ENCODE measurements around the gene TSLP. TPM values are rescaled to one million over a fixed set of nuclear protein-coding genes. Genes with fewer than 3 reads are reported as not detected.

TSLP gene
- polyA plus RNA-seq (2011; rRNA removed) (0.04 TPM in 1 of 2 replicates, not detected in the other), polyA plus RNA-seq (2017; fragmentation: RNase III; extraction: RNeasy Plus Mini Kit Qiagen cat#74134 plus additional on column Dnase treatment) (not detected in 3 replicates), polyA minus RNA-seq (2011; rRNA and poly(A)+ RNA removed) (0.12 TPM in 1 of 2 replicates, not detected in the other)
- polyA plus RNA-seq (2012; cell fraction: cytosol; rRNA removed) = not detected in 2 replicates
- not detected in 2 replicates for polyA plus RNA-seq (2012; cell fraction: nucleus; rRNA removed)

- FAIRE-seq (no peak), ATAC-seq (no peak), DNase-seq (ENCODE audit: low read depth in 1 of 2, low spot score in 1 of 2) (no peak)
- no peak for TF ChIP-seq MAZ (IDR thresholded peaks at IDR 0.05; ENCODE audit: borderline replicate concordance, low read depth, low read length)
- no peak for TF ChIP-seq EP300 (IDR thresholded peaks at IDR 0.05)
- no peak for TF ChIP-seq CTCF (IDR thresholded peaks at IDR 0.05)
- no peak for TF ChIP-seq FOXS1 (CRISPR knock-in tag; IDR thresholded peaks at IDR 0.05)
- TF ChIP-seq CEBPB (IDR thresholded peaks at IDR 0.05) = no peak
- TF ChIP-seq FOSL2 (IDR thresholded peaks at IDR 0.05) = no peak
- TF ChIP-seq FOSL2 (CRISPR knock-in tag; IDR thresholded peaks at IDR 0.05) = no peak
- TF ChIP-seq FOSB (CRISPR knock-in tag; IDR thresholded peaks at IDR 0.05) = no peak
- TF ChIP-seq CBX2 (IDR thresholded peaks at IDR 0.05; ENCODE audit: borderline replicate concordance, low read depth) = no peak
- TF ChIP-seq, protein P1, sequence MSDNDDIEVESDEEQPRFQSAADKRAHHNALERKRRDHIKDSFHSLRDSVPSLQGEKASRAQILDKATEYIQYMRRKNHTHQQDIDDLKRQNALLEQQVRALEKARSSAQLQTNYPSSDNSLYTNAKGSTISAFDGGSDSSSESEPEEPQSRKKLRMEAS (IDR thresholded peaks at IDR 0.05) = no peak
- TF ChIP-seq NR3C1 (IDR thresholded peaks at IDR 0.05) = no peak
- Histone ChIP-seq H3K27ac (no peak within 1 kb of the TSS), H3K9me3 (no peaks in the 10 kb centered on the region), H3K4me3 (no peak within 1 kb of the TSS), H3K4me2 (no peak within 1 kb of the TSS; the same call in 2 of the 3 replicates), H3K4me1 (no peaks in the 10 kb centered on the region)
- ChIA-PET POLR2A (no interaction called here), CTCF (no interaction called here)
- WGBS (ENCODE audit: missing lambda C conversion rate) = 36% methylated on average over 4 of the region's 4 CpGs
Observed at GRCh38 chr5:111071413-111071812, at the start of gene TSLP. TSLP (plus strand) TSS chr5:111071713; CDS start chr5:111071891, 178 bp downstream.

GRCh38 chr5:111022301-111022700, 49.2 kb upstream of the TSLP start:
- POLR2A ChIA-PET = no interaction called here
- CTCF ChIA-PET = interaction anchor here (0.9 kb wide), 1 partner anchor 10 kb away, joined by 3 read pairs; no protein-coding TSS in a partner anchor
- Histone ChIP-seq H3K9me3 (no peaks in the 10 kb centered on the region), H3K27ac (no peak overlapping the region), H3K4me2 (no peak overlapping the region), H3K4me3 (no peak overlapping the region), H3K4me1 (no peaks in the 10 kb centered on the region)
- TF ChIP-seq, protein P1 (IDR thresholded peaks at IDR 0.05) = no peak
- TF ChIP-seq POLR2A (IDR thresholded peaks at IDR 0.05; ENCODE audit: low read length) (no peak), E2F6 (IDR thresholded peaks at IDR 0.05; ENCODE audit: borderline replicate concordance, low read depth) (no peak)
- TF ChIP-seq, protein P2, sequence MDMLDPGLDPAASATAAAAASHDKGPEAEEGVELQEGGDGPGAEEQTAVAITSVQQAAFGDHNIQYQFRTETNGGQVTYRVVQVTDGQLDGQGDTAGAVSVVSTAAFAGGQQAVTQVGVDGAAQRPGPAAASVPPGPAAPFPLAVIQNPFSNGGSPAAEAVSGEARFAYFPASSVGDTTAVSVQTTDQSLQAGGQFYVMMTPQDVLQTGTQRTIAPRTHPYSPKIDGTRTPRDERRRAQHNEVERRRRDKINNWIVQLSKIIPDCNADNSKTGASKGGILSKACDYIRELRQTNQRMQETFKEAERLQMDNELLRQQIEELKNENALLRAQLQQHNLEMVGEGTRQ (IDR thresholded peaks at IDR 0.05) = no peak
- no peak for DNase-seq (ENCODE audit: low read depth in 1 of 2, low spot score in 1 of 2)
- no peak for FAIRE-seq
- ATAC-seq = no peak
- 2% methylated on average over 5 of the region's 5 CpGs for WGBS (ENCODE audit: missing lambda C conversion rate)

- ATAC-seq (no peak), DNase-seq (ENCODE audit: low read depth in 1 of 2, low spot score in 1 of 2) (no peak), FAIRE-seq (no peak)
- Histone ChIP-seq H3K4me3 (no peak overlapping the region), H3K4me2 (no peak overlapping the region), H3K4me1 (no peaks in the 10 kb centered on the region), H3K9me3 (no peaks in the 10 kb centered on the region), H3K27ac (no peak overlapping the region)
- CTCF ChIA-PET = no interaction called here
- no peak for TF ChIP-seq JUNB (IDR thresholded peaks at IDR 0.05)
- WGBS (ENCODE audit: missing lambda C conversion rate) = 4% methylated on average over 2 of the region's 2 CpGs
- POLR2A ChIA-PET = no interaction called here
Observed at GRCh38 chr5:111028865-111029264, 42.6 kb upstream of the TSLP start.

- ATAC-seq (no peak), FAIRE-seq (no peak), DNase-seq (ENCODE audit: low read depth in 1 of 2, low spot score in 1 of 2) (no peak)
- Histone ChIP-seq H3K4me1 (no peaks in the 10 kb centered on the region), H3K4me3 (no peak overlapping the region), H3K9me3 (no peaks in the 10 kb centered on the region), H3K27ac (no peak overlapping the region), H3K4me2 (no peak overlapping the region)
- ChIA-PET CTCF (no interaction called here), POLR2A (no interaction called here)
- WGBS (ENCODE audit: missing lambda C conversion rate) = 4% methylated on average over 5 of the region's 5 CpGs
- no peak for TF ChIP-seq FOXS1 (CRISPR knock-in tag; IDR thresholded peaks at IDR 0.05)
- no peak for TF ChIP-seq HES2 (IDR thresholded peaks at IDR 0.05)
- no peak for TF ChIP-seq NFE2L2 (conservative IDR thresholded peaks at IDR 0.05; ENCODE audit: low read length)
- TF ChIP-seq TFCP2L1 (CRISPR knock-in tag; IDR thresholded peaks at IDR 0.05) = no peak
- no peak for TF ChIP-seq ZFP36 (IDR thresholded peaks at IDR 0.05; ENCODE audit: borderline replicate concordance, partially characterized antibody)
Observed at GRCh38 chr5:111043712-111044506, 27.6 kb upstream of the TSLP start.

All from A549 (cell line).